Stimulated activated CD4-positive, alpha-beta T cell treated with anti-CD3 and anti-CD28 coated beads, Interleukin-2, amount 100 ng/mL, for 24 hours (primary cell): Measurements from ENCODE around the gene HECW1.
"Not testable (repeated sequence)": the region's sequence is repeated elsewhere in the genome, so short reads cannot be mapped to it uniquely, and the experiment has no call there.

Source experiments
- DNase-seq, 2 donors: peaks; one replicate each; pipeline ENCODE4 v3.0.0-alpha.2; 2020

Gene HECW1

GRCh38 chr7:43479543-43479942 is 367.1 kb downstream of the HECW1 start:
- no peak for DNase-seq

GRCh38 chr7:43480581-43480980 is 368.1 kb downstream of the HECW1 start:
- DNase-seq = no peak

- no peak for DNase-seq
Measured at GRCh38 chr7:43481902-43482678, 369.6 kb downstream of the HECW1 start.

GRCh38 chr7:43482679-43483252 is 370.3 kb downstream of the HECW1 start:
- DNase-seq = no peak

GRCh38 chr7:43484678-43485395 is 372.4 kb downstream of the HECW1 start:
- DNase-seq = no peak

- no peak for DNase-seq
Measured at GRCh38 chr7:43485580-43485979, 373.1 kb downstream of the HECW1 start.

GRCh38 chr7:43486008-43486407 is 373.6 kb downstream of the HECW1 start:
- DNase-seq = not testable (repeated sequence)

- no peak for DNase-seq
Measured at GRCh38 chr7:43486634-43487033, 374.2 kb downstream of the HECW1 start.

GRCh38 chr7:43487731-43488073 is 375.3 kb downstream of the HECW1 start:
- DNase-seq = no peak

- no peak for DNase-seq
Measured at GRCh38 chr7:43489257-43489656, 376.8 kb downstream of the HECW1 start.

GRCh38 chr7:43490016-43490415 is 377.6 kb downstream of the HECW1 start:
- DNase-seq = no peak

- DNase-seq = no peak
Measured at GRCh38 chr7:43491123-43491522, 378.7 kb downstream of the HECW1 start.

- no peak for DNase-seq
Measured at GRCh38 chr7:43491984-43492383, 379.5 kb downstream of the HECW1 start.

- no peak for DNase-seq
Measured at GRCh38 chr7:43492896-43493295, 380.4 kb downstream of the HECW1 start.

GRCh38 chr7:43495572-43495971 is 383.1 kb downstream of the HECW1 start:
- no peak for DNase-seq

GRCh38 chr7:43496596-43496995 is 384.1 kb downstream of the HECW1 start:
- no peak for DNase-seq

- DNase-seq = no peak
Measured at GRCh38 chr7:43501870-43502269, 389.4 kb downstream of the HECW1 start.

- no peak for DNase-seq
Measured at GRCh38 chr7:43502941-43503340, 390.5 kb downstream of the HECW1 start.

GRCh38 chr7:43505412-43505811 is 393.0 kb downstream of the HECW1 start:
- DNase-seq = no peak

GRCh38 chr7:43506460-43506859 is 394.0 kb downstream of the HECW1 start:
- no peak for DNase-seq

- DNase-seq = no peak
Measured at GRCh38 chr7:43508461-43508860, 396.0 kb downstream of the HECW1 start.

GRCh38 chr7:43509906-43510305 is 397.5 kb downstream of the HECW1 start:
- no peak for DNase-seq

GRCh38 chr7:43511029-43511428 is 398.6 kb downstream of the HECW1 start:
- no peak for DNase-seq
